Measurements from ENCODE around the gene UNC79. TPM values are rescaled to one million over a fixed set of nuclear protein-coding genes. Genes with fewer than 3 reads are reported as not detected.
A peak's percentile ranks its signal among the peaks of the same experiment; 100 is the strongest.

Gene UNC79
- total RNA-seq, 1 donor from 2014 or later: 2.2 TPM

- H3K4me3 Mint-ChIP-seq: no peak overlapping the region
Measured at GRCh38 chr14:93592786-93593185, 162.0 kb downstream of the UNC79 start.

DNA sequence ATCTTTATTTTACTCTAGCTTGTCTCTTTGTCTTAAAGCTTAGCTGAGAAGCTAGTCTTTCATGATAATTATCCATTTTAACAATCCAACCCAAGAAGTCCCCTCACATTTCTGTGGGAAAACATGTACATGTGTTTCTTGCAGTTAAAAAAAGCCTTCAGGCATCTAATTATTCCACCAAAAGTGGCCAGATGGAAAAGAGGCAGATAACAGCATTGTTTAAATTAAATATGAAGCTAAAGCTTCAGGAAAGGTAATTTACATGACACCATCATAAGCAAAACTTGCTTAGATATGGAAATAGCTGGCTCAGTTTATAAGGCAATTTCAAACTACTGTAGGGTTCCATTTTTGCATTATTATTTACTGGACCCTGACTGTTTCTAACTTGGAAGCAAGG is 175.4 kb downstream of the UNC79 start:
- no peak for DNase-seq (ENCODE audit: low spot score)
- no peak overlapping the region for H3K27ac ChIP-seq
- H3K4me3 Mint-ChIP-seq: no peak overlapping the region
- H3K27me3 ChIP-seq: no peaks in the 10 kb centered on the region
- H3K79me2 ChIP-seq (ENCODE audit: low read depth): no peaks in the 10 kb centered on the region
- no peak overlapping the region for H3K4me2 ChIP-seq
- H3K4me3 ChIP-seq: no peak overlapping the region
- no peaks in the 10 kb centered on the region for H3K4me1 Mint-ChIP-seq
- TF ChIP-seq, protein P1, sequence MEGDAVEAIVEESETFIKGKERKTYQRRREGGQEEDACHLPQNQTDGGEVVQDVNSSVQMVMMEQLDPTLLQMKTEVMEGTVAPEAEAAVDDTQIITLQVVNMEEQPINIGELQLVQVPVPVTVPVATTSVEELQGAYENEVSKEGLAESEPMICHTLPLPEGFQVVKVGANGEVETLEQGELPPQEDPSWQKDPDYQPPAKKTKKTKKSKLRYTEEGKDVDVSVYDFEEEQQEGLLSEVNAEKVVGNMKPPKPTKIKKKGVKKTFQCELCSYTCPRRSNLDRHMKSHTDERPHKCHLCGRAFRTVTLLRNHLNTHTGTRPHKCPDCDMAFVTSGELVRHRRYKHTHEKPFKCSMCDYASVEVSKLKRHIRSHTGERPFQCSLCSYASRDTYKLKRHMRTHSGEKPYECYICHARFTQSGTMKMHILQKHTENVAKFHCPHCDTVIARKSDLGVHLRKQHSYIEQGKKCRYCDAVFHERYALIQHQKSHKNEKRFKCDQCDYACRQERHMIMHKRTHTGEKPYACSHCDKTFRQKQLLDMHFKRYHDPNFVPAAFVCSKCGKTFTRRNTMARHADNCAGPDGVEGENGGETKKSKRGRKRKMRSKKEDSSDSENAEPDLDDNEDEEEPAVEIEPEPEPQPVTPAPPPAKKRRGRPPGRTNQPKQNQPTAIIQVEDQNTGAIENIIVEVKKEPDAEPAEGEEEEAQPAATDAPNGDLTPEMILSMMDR (IDR thresholded peaks at IDR 0.05): no peak
- TF ChIP-seq EZH2 (IDR thresholded peaks at IDR 0.05): no peak
- H3K4me1 ChIP-seq: no peaks in the 10 kb centered on the region
- H4K20me1 ChIP-seq (ENCODE audit: low read depth): no peaks in the 10 kb centered on the region
- H3K9me3 Mint-ChIP-seq: peaks cover 5% of the 10 kb centered on the region
- H3K36me3 ChIP-seq: no peaks in the 10 kb centered on the region
- H3K9ac ChIP-seq: no peak overlapping the region
- no peaks in the 10 kb centered on the region for H3K9me3 ChIP-seq (ENCODE audit: low read depth)
- no peak overlapping the region for H2AFZ ChIP-seq (replicated peaks)
- no peak overlapping the region for H3K27ac Mint-ChIP-seq
- H3F3A ChIP-seq (ENCODE audit: low read depth): no peaks in the 10 kb centered on the region
- no peaks in the 10 kb centered on the region for H3K27me3 Mint-ChIP-seq (ENCODE audit: insufficient read depth, low read depth)
- H3K36me3 Mint-ChIP-seq: no peaks in the 10 kb centered on the region

More at GRCh38 chr14:93592786-93593185, 162.0 kb downstream of the UNC79 start:
- Mint-ChIP-seq H3K27ac (no peak overlapping the region), H3K4me1 (no peaks in the 10 kb centered on the region), H3K36me3 (no peaks in the 10 kb centered on the region), H3K9me3 (peaks cover 3% of the 10 kb centered on the region), H3K27me3 (ENCODE audit: insufficient read depth, low read depth) (no peaks in the 10 kb centered on the region)
- Histone ChIP-seq H3K27me3 (no peaks in the 10 kb centered on the region), H3K36me3 (no peaks in the 10 kb centered on the region), H3K9me3 (ENCODE audit: low read depth) (no peaks in the 10 kb centered on the region), H3F3A (ENCODE audit: low read depth) (no peaks in the 10 kb centered on the region), H3K4me2 (no peak overlapping the region), H3K27ac (no peak overlapping the region), H3K4me1 (no peaks in the 10 kb centered on the region), H4K20me1 (ENCODE audit: low read depth) (no peaks in the 10 kb centered on the region), H3K4me3 (no peak overlapping the region), H3K79me2 (ENCODE audit: low read depth) (no peaks in the 10 kb centered on the region), H2AFZ (replicated peaks) (no peak overlapping the region), H3K9ac (no peak overlapping the region)
- TF ChIP-seq, protein P1 (IDR thresholded peaks at IDR 0.05): no peak
- no peak for TF ChIP-seq EZH2 (IDR thresholded peaks at IDR 0.05)
- TF ChIP-seq EZH2phosphoT487 (IDR thresholded peaks at IDR 0.05): no peak
- DNase-seq (ENCODE audit: low spot score): no peak

DNA sequence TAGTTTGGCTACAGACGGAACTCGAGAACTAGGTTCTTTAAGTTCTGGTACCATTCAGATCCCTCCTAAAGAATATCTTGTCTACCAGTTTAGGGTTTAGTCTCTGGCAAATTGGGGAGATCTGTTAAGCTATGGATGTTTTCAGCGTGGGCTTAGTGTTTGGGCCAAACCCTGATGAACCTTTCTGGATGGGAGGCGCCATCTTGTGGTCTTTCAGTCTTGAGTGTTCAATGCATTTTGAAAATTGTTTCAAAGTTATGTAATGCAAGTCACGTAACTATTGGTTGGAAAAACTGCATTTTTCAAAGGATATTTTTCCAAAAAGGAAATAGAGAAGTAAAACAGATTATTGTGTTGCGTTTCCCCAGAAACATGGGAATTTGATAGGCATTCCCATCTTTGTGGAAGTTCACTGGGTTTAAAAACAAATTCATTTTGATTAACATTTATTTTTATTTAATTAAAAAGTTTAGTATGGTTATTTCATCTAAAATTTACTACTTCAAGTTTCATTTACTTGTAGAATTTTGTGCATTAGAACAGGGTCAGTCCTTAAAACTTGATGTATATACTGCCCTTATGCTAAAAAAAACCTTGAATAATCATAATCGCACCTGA is 188.5 kb downstream of the UNC79 start:
- Mint-ChIP-seq H3K36me3 (no peaks in the 10 kb centered on the region), H3K27me3 (ENCODE audit: insufficient read depth, low read depth) (no peaks in the 10 kb centered on the region), H3K4me1 (peaks cover 2% of the 10 kb centered on the region), H3K4me3 (no peak overlapping the region), H3K9me3 (no peaks in the 10 kb centered on the region), H3K27ac (no peak overlapping the region)
- no peaks in the 10 kb centered on the region for H3K36me3 ChIP-seq
- DNase-seq (ENCODE audit: low spot score): peak; percentile 71
- no peaks in the 10 kb centered on the region for H3K79me2 ChIP-seq (ENCODE audit: low read depth)
- no peak for TF ChIP-seq EZH2phosphoT487 (IDR thresholded peaks at IDR 0.05)
- TF ChIP-seq EZH2 (IDR thresholded peaks at IDR 0.05): no peak
- TF ChIP-seq, protein P1 (IDR thresholded peaks at IDR 0.05): peak; percentile 78
- no peak overlapping the region for H3K9ac ChIP-seq
- no peak overlapping the region for H3K4me2 ChIP-seq
- H3K4me3 ChIP-seq: no peak overlapping the region
- H3K9me3 ChIP-seq (ENCODE audit: low read depth): no peaks in the 10 kb centered on the region
- H3K27ac ChIP-seq: no peak overlapping the region
- H3K4me1 ChIP-seq: no peaks in the 10 kb centered on the region
- no peaks in the 10 kb centered on the region for H4K20me1 ChIP-seq (ENCODE audit: low read depth)
- H2AFZ ChIP-seq (replicated peaks): peak overlapping the region; percentile 30
- H3K27me3 ChIP-seq: no peaks in the 10 kb centered on the region
- H3F3A ChIP-seq (ENCODE audit: low read depth): no peaks in the 10 kb centered on the region
